Uterus (tissue), 2 donors: Measurements from ENCODE around the gene IGSF5.

ENCODE experiments used
- CTCF ChIP-seq, 4 experiments: fragments of 200-600 bp in 2 of 4; fragments of 450-650 bp in 2 of 4; sonication (generic) in 2 of 4; IDR thresholded peaks; one replicate each; pipeline ENCODE4 v1.5.1; 2016 to 2019; ENCODE audit warnings: antibody characterized with exemption in 4 of 4, mild to moderate bottlenecking in 2 of 4, moderate library complexity in 1 of 4
- POLR2A ChIP-seq, 2 donors: fragments of 450-650 bp; IDR thresholded peaks; one replicate each; pipeline ENCODE4 v1.6.1; 2016; ENCODE audit warnings: antibody characterized with exemption in 2 of 2, mild to moderate bottlenecking in 1 of 2, moderate library complexity in 1 of 2

GRCh38 chr21:39799178-39799577 is 54.2 kb downstream of the IGSF5 start:
- TF ChIP-seq POLR2A (IDR thresholded peaks at IDR 0.05): no peak
- TF ChIP-seq CTCF (IDR thresholded peaks at IDR 0.05): no peak
